ENCODE data around the gene RALGDS.

Gene RALGDS

GRCh38 chr9:133131506-133131905 lies 10.5 kb upstream of the RALGDS start:
- no peak for TF ChIP-seq CTCF (IDR thresholded peaks at IDR 0.05; ENCODE audit: extremely low read depth, missing control alignments)
- DNase-seq (ENCODE audit: low spot score) = no peak

GRCh38 chr9:133130685-133131244 lies 9.7 kb upstream of the RALGDS start:
- DNase-seq (ENCODE audit: low spot score) = peak; percentile 79
- no peak for TF ChIP-seq CTCF (IDR thresholded peaks at IDR 0.05; ENCODE audit: extremely low read depth, missing control alignments)

GRCh38 chr9:133129001-133129795 lies 8.2 kb upstream of the RALGDS start:
- DNase-seq (ENCODE audit: low spot score) = no peak
- TF ChIP-seq CTCF (IDR thresholded peaks at IDR 0.05; ENCODE audit: extremely low read depth, missing control alignments) = no peak

GRCh38 chr9:133128152-133128551 lies 7.1 kb upstream of the RALGDS start:
- TF ChIP-seq CTCF (IDR thresholded peaks at IDR 0.05; ENCODE audit: extremely low read depth, missing control alignments) = no peak
- no peak for DNase-seq (ENCODE audit: low spot score)

- no peak for TF ChIP-seq CTCF (IDR thresholded peaks at IDR 0.05; ENCODE audit: extremely low read depth, missing control alignments)
- no peak for DNase-seq (ENCODE audit: low spot score)
Observed at GRCh38 chr9:133127340-133127981, 6.4 kb upstream of the RALGDS start.

- no peak for DNase-seq (ENCODE audit: low spot score)
- no peak for TF ChIP-seq CTCF (IDR thresholded peaks at IDR 0.05; ENCODE audit: extremely low read depth, missing control alignments)
Observed at GRCh38 chr9:133126697-133127339, 5.8 kb upstream of the RALGDS start.

Data from GM20000 (cell line).